A673 (cell line): ENCODE data around the gene MYO1D. TPM values are rescaled to one million over a fixed set of nuclear protein-coding genes. Genes with fewer than 3 reads are reported as not detected.

Source experiments
- BruUV-seq: library from RNA; stranded (reverse); fragments of 400-500 nt; replicated peaks from 2 replicates; lab custom pipeline; 2021; lab: Mats Ljungman, UMichigan
- CTCF ChIA-PET: fragments of 300-600 bp; sonication (Branson Sonifier 250); formaldehyde crosslinking; loops from one replicate; lab custom pipeline; 2022; ENCODE audit warnings: antibody characterized with exemption; lab: Charles Lee
- POLR2A ChIA-PET: fragments of 300-600 bp; sonication (Branson Sonifier 250); formaldehyde crosslinking; loops from one replicate; lab custom pipeline; 2022; ENCODE audit warnings: antibody characterized with exemption; ENCODE audit not compliant: low non-redundant PET; lab: Charles Lee
- DNase-seq: peaks from one replicate; pipeline ENCODE4 v3.0.0-alpha.2; 2015; ENCODE audit warnings: low spot score
- H3K27ac ChIP-seq: fragments of 200-600 bp; sonication (generic); 2 replicates; pipeline ENCODE4 v1.5.1; 2016; ENCODE audit warnings: mixed run types, low read depth, mild to moderate bottlenecking, mixed read lengths, antibody characterized with exemption, low read length; ENCODE audit not compliant: poor library complexity, severe bottlenecking
- H3K27me3 ChIP-seq: fragments of 200-600 bp; sonication (generic); replicated peaks from 2 replicates; pipeline ENCODE4 v1.6.1; 2017; ENCODE audit warnings: mixed run types, low read depth, mild to moderate bottlenecking, mixed read lengths, antibody characterized with exemption, low read length; ENCODE audit not compliant: insufficient read depth, poor library complexity
- H3K36me3 ChIP-seq: fragments of 200-600 bp; sonication (generic); 2 replicates; pipeline ENCODE4 v1.6.1; 2016; ENCODE audit warnings: mixed run types, mild to moderate bottlenecking, mixed read lengths, antibody characterized with exemption, low read length; ENCODE audit not compliant: insufficient read depth, poor library complexity, severe bottlenecking
- H3K4me1 ChIP-seq: fragments of 200-600 bp; sonication (generic); 2 replicates; pipeline ENCODE4 v1.6.1; 2017; ENCODE audit warnings: mixed run types, mild to moderate bottlenecking, mixed read lengths, antibody characterized with exemption, low read length; ENCODE audit not compliant: insufficient read depth, poor library complexity, severe bottlenecking
- H3K4me3 ChIP-seq: fragments of 200-600 bp; sonication (generic); 2 replicates; pipeline ENCODE4 v1.5.1; 2016; ENCODE audit warnings: low read depth, mixed run types, mild to moderate bottlenecking, mixed read lengths, low read length; ENCODE audit not compliant: poor library complexity, severe bottlenecking
- H3K9me3 ChIP-seq: fragments of 200-600 bp; sonication (generic); 2 replicates; pipeline ENCODE4 v1.6.1; 2016; ENCODE audit warnings: mixed run types, low read depth, mild to moderate bottlenecking, mixed read lengths, antibody characterized with exemption, low read length; ENCODE audit not compliant: poor library complexity, severe bottlenecking
- CTCF ChIP-seq: fragments of 300-800, 200-600 bp; sonication (generic); conservative IDR thresholded peaks from 2 replicates; pipeline ENCODE4 v1.5.1; 2017; ENCODE audit warnings: low read depth, mild to moderate bottlenecking, antibody characterized with exemption, low read length, moderate library complexity, mixed read lengths
- EZH2 ChIP-seq: fragments of 200-600 bp; sonication (generic); IDR thresholded peaks from 2 replicates; pipeline ENCODE4 v1.6.1; 2017; ENCODE audit warnings: borderline replicate concordance, low read depth, mild to moderate bottlenecking, mixed read lengths, antibody characterized with exemption, low read length; ENCODE audit not compliant: poor library complexity, severe bottlenecking
- intact Hi-C: fragments of 100-400 bp; cut with micrococcal nuclease; formaldehyde crosslinking; loops from one replicate; pipeline ENCODE4 v1.10.0; 2022; ENCODE audit not compliant: unreplicated experiment
- total RNA-seq: library from RNA; stranded (reverse); gene quantifications from 2 replicates; pipeline ENCODE4 v1.2.3, GENCODE V29; 2021

Gene MYO1D
- total RNA-seq, 1 experiment from 2014 or later = 10.4 TPM

DNA sequence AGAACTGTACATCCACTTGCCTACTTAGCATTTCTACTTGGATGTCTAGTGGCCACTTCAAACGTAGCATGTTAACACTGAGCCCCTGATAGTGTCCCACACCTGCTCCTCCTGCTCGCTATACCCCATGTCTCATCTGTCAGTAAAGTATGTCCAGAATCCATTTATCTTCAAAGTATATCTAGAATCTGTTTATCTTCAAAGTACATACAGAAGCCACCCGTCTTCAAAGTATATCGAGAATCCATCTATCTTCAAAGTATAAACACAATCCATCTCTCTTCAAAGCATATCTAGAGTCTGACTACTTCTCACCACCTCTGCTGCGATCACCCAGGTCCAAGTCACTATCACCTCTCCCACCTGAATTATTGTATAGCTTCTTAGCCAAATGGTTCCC, 43.8 kb downstream of the MYO1D start:
- BruUV-seq = no TSS peak
- intact Hi-C loops = no loop called here

DNA sequence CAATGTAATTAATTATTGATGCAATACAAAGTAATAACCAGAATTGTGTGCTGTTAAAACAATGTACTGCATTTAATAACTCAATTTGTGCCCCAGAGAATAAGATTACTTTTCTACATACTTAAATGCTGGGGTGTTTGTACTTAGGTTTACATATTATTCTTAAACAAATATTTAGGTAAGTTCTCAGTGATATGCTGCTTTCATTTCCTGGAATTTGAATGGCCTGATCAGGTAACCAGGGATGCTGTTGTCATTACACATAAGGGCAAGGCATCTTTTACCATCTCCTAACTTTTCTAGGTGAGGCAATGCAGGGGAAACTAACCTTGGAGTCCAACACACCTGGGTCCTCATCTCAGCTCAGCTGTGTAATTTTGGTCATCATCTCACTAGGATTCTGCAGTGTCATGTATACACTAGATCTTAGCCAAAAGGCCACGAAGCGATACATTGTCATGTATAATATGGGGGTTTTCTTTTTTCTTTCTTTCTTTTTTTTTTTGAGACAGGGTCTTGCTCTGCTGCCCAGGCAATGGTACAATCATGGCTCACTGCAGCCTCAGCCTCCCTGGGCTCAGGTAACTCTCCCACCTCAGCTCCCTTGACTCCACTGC, 45.2 kb downstream of the MYO1D start:
- H3K36me3 ChIP-seq = no peaks in the 10 kb centered on the region
- no TSS peak for BruUV-seq
- H3K27ac ChIP-seq = no peak overlapping the region
- no peaks in the 10 kb centered on the region for H3K27me3 ChIP-seq
- TF ChIP-seq CTCF (no peak), EZH2 (no peak)
- H3K4me1 ChIP-seq = no peaks in the 10 kb centered on the region
- H3K4me3 ChIP-seq = no peak overlapping the region
- ChIA-PET POLR2A (no interaction called here), CTCF (no interaction called here)
- no peak for DNase-seq
- intact Hi-C loops = no loop called here
- H3K9me3 ChIP-seq = no peaks in the 10 kb centered on the region

More for the DNA sequence above, 43.8 kb downstream of the MYO1D start:
- no peak for DNase-seq
- H3K4me1 ChIP-seq = no peaks in the 10 kb centered on the region
- no peak for TF ChIP-seq CTCF
- no peak for TF ChIP-seq EZH2
- H3K27me3 ChIP-seq = no peaks in the 10 kb centered on the region
- POLR2A ChIA-PET = no interaction called here
- CTCF ChIA-PET = no interaction called here
- no peaks in the 10 kb centered on the region for H3K36me3 ChIP-seq
- no peak overlapping the region for H3K4me3 ChIP-seq
- no peak overlapping the region for H3K27ac ChIP-seq
- H3K9me3 ChIP-seq = no peaks in the 10 kb centered on the region

DNA sequence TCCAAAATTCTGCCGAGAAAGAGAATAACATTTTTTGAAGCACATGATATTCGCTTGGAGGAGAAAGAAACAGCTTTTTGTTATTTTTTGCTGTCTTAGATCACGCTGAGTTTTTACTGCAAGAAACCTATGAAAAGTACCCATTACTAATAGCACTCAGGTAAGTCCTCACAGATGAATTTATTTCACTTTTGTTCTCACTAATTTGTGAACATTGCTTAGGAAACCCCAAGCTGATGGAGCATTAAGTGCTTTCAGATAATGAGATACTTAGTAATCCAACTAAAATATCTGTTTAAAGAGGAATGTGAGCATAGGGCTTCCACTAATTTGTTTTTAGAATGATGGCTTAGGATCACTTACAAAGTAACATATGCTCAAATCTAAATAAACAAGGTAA, 45.7 kb downstream of the MYO1D start:
- ChIA-PET CTCF (no interaction called here), POLR2A (no interaction called here)
- no peak overlapping the region for H3K4me3 ChIP-seq
- BruUV-seq = no TSS peak
- no peaks in the 10 kb centered on the region for H3K4me1 ChIP-seq
- DNase-seq = no peak
- intact Hi-C loops = no loop called here
- TF ChIP-seq EZH2 (no peak), CTCF (no peak)
- H3K9me3 ChIP-seq = no peaks in the 10 kb centered on the region
- H3K36me3 ChIP-seq = no peaks in the 10 kb centered on the region
- no peaks in the 10 kb centered on the region for H3K27me3 ChIP-seq
- H3K27ac ChIP-seq = no peak overlapping the region
